GM19043 (cell line): ENCODE measurements around the gene IER2.
"Not testable (repeated sequence)": the region's sequence is repeated elsewhere in the genome, so short reads cannot be mapped to it uniquely, and the experiment has no call there.

Experiments used
- ATAC-seq: cut with Tn5 transposase; IDR thresholded peaks from one replicate; pipeline ENCODE4 v1.9.1; 2021; ENCODE audit warnings: low read depth; ENCODE audit not compliant: unreplicated experiment

The IER2 gene

GRCh38 chr19:13189600-13189999 lies 39.4 kb downstream of the IER2 start:
- ATAC-seq = no peak

GRCh38 chr19:13190781-13191540 lies 40.8 kb downstream of the IER2 start:
- ATAC-seq = no peak

GRCh38 chr19:13195678-13196077 lies 45.5 kb downstream of the IER2 start:
- ATAC-seq = no peak

GRCh38 chr19:13198634-13199033 lies 48.4 kb downstream of the IER2 start:
- no peak for ATAC-seq

GRCh38 chr19:13202112-13202511 lies 51.9 kb downstream of the IER2 start:
- ATAC-seq = not testable (repeated sequence)
